Peyer's patch (tissue), 4 donors: ENCODE data around the gene CAMKK2. TPM values are rescaled to one million over a fixed set of nuclear protein-coding genes. Genes with fewer than 3 reads are reported as not detected.

Experiments
- DNase-seq, 3 donors: peaks; one replicate each; pipeline ENCODE4 v3.0.0-alpha.2; 2017 to 2019
- H3K27ac ChIP-seq, 4 donors: fragments of 200-600 bp; sonication (generic); one replicate each; pipeline ENCODE4 v1.5.1; 2016 to 2019
- H3K27me3 ChIP-seq, 2 donors: fragments of 200-600 bp; sonication (generic); one replicate each; pipeline ENCODE4 v1.5.1; 2019
- H3K36me3 ChIP-seq, 3 donors: fragments of 200-600 bp; sonication (generic); one replicate each; pipeline ENCODE4 v1.5.1; 2016 to 2019
- H3K4me1 ChIP-seq, 4 donors: fragments of 200-600 bp; sonication (generic); one replicate each; pipeline ENCODE4 v1.5.1; 2016 to 2019
- H3K4me3 ChIP-seq, 4 donors: fragments of 200-600 bp; sonication (generic); 1 replicate in 3 of 4; 2 replicates in 1 of 4; pipeline ENCODE4 v1.5.1; 2016 to 2019; ENCODE audit warnings: mild to moderate bottlenecking in 1 of 4
- H3K9me3 ChIP-seq, 4 donors: fragments of 200-600 bp; sonication (generic); one replicate each; pipeline ENCODE4 v1.5.1; 2016 to 2019; ENCODE audit warnings: mild to moderate bottlenecking in 1 of 4
- POLR2A ChIP-seq, 2 donors: fragments of 450-650 bp; IDR thresholded peaks; one replicate each; pipeline ENCODE4 v1.5.1; 2017; ENCODE audit warnings: antibody characterized with exemption in 2 of 2, mild to moderate bottlenecking in 2 of 2, moderate library complexity in 2 of 2
- total RNA-seq, 4 donors: library from RNA; depleted of rRNA; stranded (reverse); fragments of >200 nt; gene quantifications; one replicate each; pipeline ENCODE4 v1.1.0, GENCODE V29; 2016
- TF ChIP-seq, protein P1 (sequence below), 6 experiments: fragments of 450-650 bp in 4 of 6; fragments of 200-600 bp in 2 of 6; sonication (generic) in 1 of 6; IDR thresholded peaks; one replicate each; pipeline ENCODE4 v1.5.1; 2017 to 2019; ENCODE audit warnings: antibody characterized with exemption in 6 of 6, mild to moderate bottlenecking in 3 of 6, moderate library complexity in 1 of 6

CAMKK2 gene
- total RNA-seq, 4 donors from 2014 or later = 23.1 to 92.4 (median 59.9) TPM

DNA sequence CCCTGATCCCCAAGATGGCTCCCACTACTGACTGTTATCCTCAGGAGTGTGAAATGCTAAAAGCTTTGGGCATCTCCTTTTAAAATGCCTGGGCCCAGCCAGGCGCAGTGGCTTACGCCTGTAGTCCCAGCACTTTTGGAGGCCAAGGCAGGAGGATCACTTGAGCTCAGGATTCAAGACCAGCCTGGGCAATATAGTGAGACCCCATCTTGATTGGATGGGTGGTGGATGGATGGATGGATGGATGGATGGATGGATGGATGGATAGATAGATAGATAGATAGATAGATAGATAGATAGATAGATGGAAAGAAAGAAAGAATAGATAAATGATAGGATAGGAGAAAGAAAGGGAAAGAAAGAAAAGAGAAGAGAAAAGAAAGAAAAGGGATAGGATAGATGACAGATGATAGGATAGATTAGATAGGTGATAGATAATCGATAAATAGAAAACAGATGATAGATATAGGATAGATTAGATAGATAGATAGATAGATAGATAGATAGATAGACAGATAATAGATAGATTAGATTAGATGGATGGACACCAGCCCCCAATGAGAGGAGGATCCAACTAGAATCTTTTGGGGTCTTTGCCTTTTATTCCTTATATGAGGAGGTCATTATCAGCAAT is 77.0 kb downstream of the CAMKK2 start:
- Histone ChIP-seq H3K9me3 (no peaks in the 10 kb centered on the region), H3K4me1 (peaks cover 0 to 41% (median 14%) of the 10 kb centered on the region in 4 donors)

GRCh38 chr12:121218588-121219352 is 77.7 kb downstream of the CAMKK2 start:
- DNase-seq = peak in 1 of 3 donors; percentile 61
- Histone ChIP-seq H3K4me3 (peak overlapping the region in 2 of 4 donors; percentile 3 to 17), H3K4me1 (peaks cover 0 to 45% (median 15%) of the 10 kb centered on the region in 4 donors), H3K27ac (peak overlapping the region in 3 of 4 donors; percentile 72 to 95 (median 93)), H3K27me3 (no peaks in the 10 kb centered on the region), H3K9me3 (no peaks in the 10 kb centered on the region), H3K36me3 (peaks cover 0 to 31% (median 0%) of the 10 kb centered on the region in 3 donors)
- TF ChIP-seq, protein P1, sequence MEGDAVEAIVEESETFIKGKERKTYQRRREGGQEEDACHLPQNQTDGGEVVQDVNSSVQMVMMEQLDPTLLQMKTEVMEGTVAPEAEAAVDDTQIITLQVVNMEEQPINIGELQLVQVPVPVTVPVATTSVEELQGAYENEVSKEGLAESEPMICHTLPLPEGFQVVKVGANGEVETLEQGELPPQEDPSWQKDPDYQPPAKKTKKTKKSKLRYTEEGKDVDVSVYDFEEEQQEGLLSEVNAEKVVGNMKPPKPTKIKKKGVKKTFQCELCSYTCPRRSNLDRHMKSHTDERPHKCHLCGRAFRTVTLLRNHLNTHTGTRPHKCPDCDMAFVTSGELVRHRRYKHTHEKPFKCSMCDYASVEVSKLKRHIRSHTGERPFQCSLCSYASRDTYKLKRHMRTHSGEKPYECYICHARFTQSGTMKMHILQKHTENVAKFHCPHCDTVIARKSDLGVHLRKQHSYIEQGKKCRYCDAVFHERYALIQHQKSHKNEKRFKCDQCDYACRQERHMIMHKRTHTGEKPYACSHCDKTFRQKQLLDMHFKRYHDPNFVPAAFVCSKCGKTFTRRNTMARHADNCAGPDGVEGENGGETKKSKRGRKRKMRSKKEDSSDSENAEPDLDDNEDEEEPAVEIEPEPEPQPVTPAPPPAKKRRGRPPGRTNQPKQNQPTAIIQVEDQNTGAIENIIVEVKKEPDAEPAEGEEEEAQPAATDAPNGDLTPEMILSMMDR (IDR thresholded peaks at IDR 0.05) = no peak
- TF ChIP-seq POLR2A (IDR thresholded peaks at IDR 0.05) = no peak

More for the DNA sequence above, 77.0 kb downstream of the CAMKK2 start:
- TF ChIP-seq, protein P1 (IDR thresholded peaks at IDR 0.05) = no peak
- no peak for TF ChIP-seq POLR2A (IDR thresholded peaks at IDR 0.05)
- H3K27me3 ChIP-seq = no peaks in the 10 kb centered on the region
- H3K27ac ChIP-seq = no peak overlapping the region
- peaks cover 0 to 35% (median 0%) of the 10 kb centered on the region in 3 donors for H3K36me3 ChIP-seq
- H3K4me3 ChIP-seq = no peak overlapping the region
- no peak for DNase-seq

DNA sequence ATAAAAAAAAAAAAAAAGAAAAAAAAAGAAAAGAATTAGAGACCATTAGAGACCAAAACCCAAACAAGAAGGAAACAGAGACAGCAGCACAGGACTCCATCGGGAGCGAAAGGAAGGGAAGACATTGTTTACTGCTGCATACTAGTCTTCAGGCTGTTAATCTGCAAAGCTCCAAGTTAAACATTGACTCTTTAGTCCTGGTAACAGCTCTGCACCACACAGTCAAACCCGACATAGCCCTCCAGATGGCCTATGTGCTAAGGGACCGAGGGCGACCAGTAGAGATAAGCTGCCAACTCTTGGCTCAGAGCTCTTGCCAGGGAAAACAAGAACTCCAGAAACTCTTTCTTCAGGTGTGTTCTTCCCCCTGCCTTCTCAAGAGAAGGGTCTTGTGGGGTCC is 78.7 kb downstream of the CAMKK2 start:
- no peaks in the 10 kb centered on the region for H3K9me3 ChIP-seq
- no peaks in the 10 kb centered on the region for H3K27me3 ChIP-seq
- H3K36me3 ChIP-seq = peaks cover 0 to 22% (median 0%) of the 10 kb centered on the region in 3 donors
- TF ChIP-seq POLR2A (IDR thresholded peaks at IDR 0.05) = peak; percentile 15 to 65
- TF ChIP-seq, protein P1 (IDR thresholded peaks at IDR 0.05) = peak in 1 of 6 experiments; percentile 13
- H3K27ac ChIP-seq = peak overlapping the region in 3 of 4 donors; percentile 72 to 95 (median 93)
- peak in 2 of 3 donors; percentile 64 to 69 for DNase-seq
- H3K4me1 ChIP-seq = peaks cover 0 to 45% (median 10%) of the 10 kb centered on the region in 4 donors
- peak overlapping the region in 2 of 4 donors; percentile 3 to 24 for H3K4me3 ChIP-seq

DNA sequence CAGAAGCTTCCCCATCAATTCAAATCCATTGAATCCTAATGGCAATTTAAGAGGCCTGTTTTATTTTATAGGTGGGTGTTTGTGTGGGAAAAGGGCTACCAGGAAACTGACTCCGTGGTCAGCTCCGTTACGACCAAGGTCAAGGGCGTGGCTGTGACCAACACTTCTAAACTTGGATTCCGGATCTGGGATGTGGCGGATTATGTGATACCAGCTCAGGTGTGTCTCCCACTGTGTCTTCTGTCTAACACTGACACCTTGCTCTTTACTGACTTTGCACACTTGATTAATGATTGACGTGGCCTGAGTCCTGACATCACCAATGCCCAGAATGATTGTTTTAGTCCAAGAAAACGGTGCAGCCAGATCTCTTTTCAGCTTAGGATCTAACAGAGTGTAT is 79.4 kb downstream of the CAMKK2 start:
- H3K27ac ChIP-seq = peak overlapping the region in 3 of 4 donors; percentile 72 to 95 (median 93)
- TF ChIP-seq, protein P1 (IDR thresholded peaks at IDR 0.05) = no peak
- TF ChIP-seq POLR2A (IDR thresholded peaks at IDR 0.05) = peak in 1 of 2 donors; percentile 69
- no peaks in the 10 kb centered on the region for H3K9me3 ChIP-seq
- no peaks in the 10 kb centered on the region for H3K27me3 ChIP-seq
- peaks cover 0 to 19% (median 0%) of the 10 kb centered on the region in 3 donors for H3K36me3 ChIP-seq
- peak overlapping the region in 2 of 4 donors; percentile 20 to 24 for H3K4me3 ChIP-seq
- peak in 2 of 3 donors; percentile 71 to 81 for DNase-seq
- peaks cover 0 to 45% (median 9%) of the 10 kb centered on the region in 4 donors for H3K4me1 ChIP-seq

- Histone ChIP-seq H3K27ac (peak overlapping the region in 3 of 4 donors; percentile 72 to 95 (median 93)), H3K4me1 (peaks cover 0 to 54% (median 9%) of the 10 kb centered on the region in 4 donors), H3K27me3 (no peaks in the 10 kb centered on the region), H3K9me3 (no peaks in the 10 kb centered on the region), H3K4me3 (no peak overlapping the region), H3K36me3 (peaks cover 0 to 10% (median 0%) of the 10 kb centered on the region in 3 donors)
- TF ChIP-seq, protein P1 (IDR thresholded peaks at IDR 0.05) = no peak
- TF ChIP-seq POLR2A (IDR thresholded peaks at IDR 0.05) = no peak
- DNase-seq = no peak
Observed at GRCh38 chr12:121216102-121216501, 80.4 kb downstream of the CAMKK2 start.
